Panc1 (cell line): Measurements from ENCODE around the gene GALNT9.

Experiments used
- POLR2AphosphoS5 ChIP-seq: IDR thresholded peaks from 2 replicates; pipeline ENCODE4 v1.6.1; 2012; ENCODE audit warnings: mild to moderate bottlenecking, low read depth, low read length, moderate library complexity
- SIN3A ChIP-seq: IDR thresholded peaks from 2 replicates; pipeline ENCODE4 v1.6.1; 2012; ENCODE audit warnings: low read depth, mild to moderate bottlenecking, low read length, moderate library complexity, borderline replicate concordance; ENCODE audit not compliant: insufficient read depth
- TF ChIP-seq, protein P1 (sequence below): fragments of 450-650 bp; IDR thresholded peaks from 2 replicates; pipeline ENCODE4 v1.5.1; 2017; ENCODE audit warnings: mild to moderate bottlenecking
- TF ChIP-seq, protein P2 (sequence below), 2 experiments: IDR thresholded peaks; 2 replicates each; pipeline ENCODE4 v1.6.1; 2011 to 2012; ENCODE audit warnings: low read depth in 2 of 2, control low read depth in 1 of 2, low read length in 1 of 2, mild to moderate bottlenecking in 1 of 2, moderate library complexity in 1 of 2; ENCODE audit not compliant: insufficient read depth in 1 of 2

DNA sequence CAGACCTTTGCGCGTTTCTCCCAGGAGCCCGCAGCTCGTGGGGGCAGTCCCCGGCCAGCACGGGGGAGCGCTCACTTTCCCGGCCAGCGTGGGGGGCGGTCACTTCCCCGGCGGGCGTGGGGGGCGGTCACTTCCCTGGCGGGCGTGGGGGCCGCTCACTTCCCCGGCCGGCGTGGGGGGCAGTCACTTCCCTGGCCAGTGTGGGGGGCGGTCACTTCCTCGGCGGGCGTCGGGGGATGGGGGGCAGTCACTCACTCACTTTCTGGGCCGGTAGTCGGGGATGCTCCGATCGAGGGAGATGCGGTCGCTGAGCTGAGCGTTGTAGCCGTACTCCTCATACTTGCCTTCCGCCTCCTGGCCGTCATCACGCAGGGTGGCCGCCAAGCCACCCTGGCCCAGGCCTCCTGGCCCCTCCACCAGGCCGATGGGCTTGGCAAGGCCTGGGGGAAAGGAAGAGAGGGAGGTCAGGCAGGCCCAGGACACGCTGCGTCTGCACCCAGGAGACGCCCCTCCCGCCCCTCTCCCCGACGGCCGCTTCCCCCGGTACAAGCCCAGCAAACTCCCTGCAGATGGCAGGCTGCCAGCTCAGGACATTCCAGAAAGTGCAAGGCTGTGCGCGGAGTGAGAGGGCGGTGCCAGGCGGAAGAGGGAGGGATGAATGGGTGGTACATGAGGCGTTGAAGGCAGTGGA lies 43.3 kb downstream of the GALNT9 start:
- TF ChIP-seq, protein P1, sequence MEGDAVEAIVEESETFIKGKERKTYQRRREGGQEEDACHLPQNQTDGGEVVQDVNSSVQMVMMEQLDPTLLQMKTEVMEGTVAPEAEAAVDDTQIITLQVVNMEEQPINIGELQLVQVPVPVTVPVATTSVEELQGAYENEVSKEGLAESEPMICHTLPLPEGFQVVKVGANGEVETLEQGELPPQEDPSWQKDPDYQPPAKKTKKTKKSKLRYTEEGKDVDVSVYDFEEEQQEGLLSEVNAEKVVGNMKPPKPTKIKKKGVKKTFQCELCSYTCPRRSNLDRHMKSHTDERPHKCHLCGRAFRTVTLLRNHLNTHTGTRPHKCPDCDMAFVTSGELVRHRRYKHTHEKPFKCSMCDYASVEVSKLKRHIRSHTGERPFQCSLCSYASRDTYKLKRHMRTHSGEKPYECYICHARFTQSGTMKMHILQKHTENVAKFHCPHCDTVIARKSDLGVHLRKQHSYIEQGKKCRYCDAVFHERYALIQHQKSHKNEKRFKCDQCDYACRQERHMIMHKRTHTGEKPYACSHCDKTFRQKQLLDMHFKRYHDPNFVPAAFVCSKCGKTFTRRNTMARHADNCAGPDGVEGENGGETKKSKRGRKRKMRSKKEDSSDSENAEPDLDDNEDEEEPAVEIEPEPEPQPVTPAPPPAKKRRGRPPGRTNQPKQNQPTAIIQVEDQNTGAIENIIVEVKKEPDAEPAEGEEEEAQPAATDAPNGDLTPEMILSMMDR = no peak
- TF ChIP-seq POLR2AphosphoS5 (no peak), SIN3A (no peak)
- TF ChIP-seq, protein P2, sequence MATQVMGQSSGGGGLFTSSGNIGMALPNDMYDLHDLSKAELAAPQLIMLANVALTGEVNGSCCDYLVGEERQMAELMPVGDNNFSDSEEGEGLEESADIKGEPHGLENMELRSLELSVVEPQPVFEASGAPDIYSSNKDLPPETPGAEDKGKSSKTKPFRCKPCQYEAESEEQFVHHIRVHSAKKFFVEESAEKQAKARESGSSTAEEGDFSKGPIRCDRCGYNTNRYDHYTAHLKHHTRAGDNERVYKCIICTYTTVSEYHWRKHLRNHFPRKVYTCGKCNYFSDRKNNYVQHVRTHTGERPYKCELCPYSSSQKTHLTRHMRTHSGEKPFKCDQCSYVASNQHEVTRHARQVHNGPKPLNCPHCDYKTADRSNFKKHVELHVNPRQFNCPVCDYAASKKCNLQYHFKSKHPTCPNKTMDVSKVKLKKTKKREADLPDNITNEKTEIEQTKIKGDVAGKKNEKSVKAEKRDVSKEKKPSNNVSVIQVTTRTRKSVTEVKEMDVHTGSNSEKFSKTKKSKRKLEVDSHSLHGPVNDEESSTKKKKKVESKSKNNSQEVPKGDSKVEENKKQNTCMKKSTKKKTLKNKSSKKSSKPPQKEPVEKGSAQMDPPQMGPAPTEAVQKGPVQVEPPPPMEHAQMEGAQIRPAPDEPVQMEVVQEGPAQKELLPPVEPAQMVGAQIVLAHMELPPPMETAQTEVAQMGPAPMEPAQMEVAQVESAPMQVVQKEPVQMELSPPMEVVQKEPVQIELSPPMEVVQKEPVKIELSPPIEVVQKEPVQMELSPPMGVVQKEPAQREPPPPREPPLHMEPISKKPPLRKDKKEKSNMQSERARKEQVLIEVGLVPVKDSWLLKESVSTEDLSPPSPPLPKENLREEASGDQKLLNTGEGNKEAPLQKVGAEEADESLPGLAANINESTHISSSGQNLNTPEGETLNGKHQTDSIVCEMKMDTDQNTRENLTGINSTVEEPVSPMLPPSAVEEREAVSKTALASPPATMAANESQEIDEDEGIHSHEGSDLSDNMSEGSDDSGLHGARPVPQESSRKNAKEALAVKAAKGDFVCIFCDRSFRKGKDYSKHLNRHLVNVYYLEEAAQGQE (IDR thresholded peaks at IDR 0.05; ENCODE audit: insufficient read depth in 1 of 2, low read depth in 2 of 2, low read length in 1 of 2) = no peak
